HG03457 (cell line): ENCODE data around the gene CER1.
A peak's percentile ranks its signal among the peaks of the same experiment; 100 is the strongest.
"Not testable (repeated sequence)": the region's sequence is repeated elsewhere in the genome, so short reads cannot be mapped to it uniquely, and the experiment has no call there.

ENCODE experiments used
- ATAC-seq: cut with Tn5 transposase; IDR thresholded peaks from one replicate; pipeline ENCODE4 v1.9.1; 2021; ENCODE audit warnings: moderate number of reproducible peaks; ENCODE audit not compliant: unreplicated experiment

CER1 gene

GRCh38 chr9:14719231-14719923 is 3.2 kb downstream of the CER1 start:
- ATAC-seq: no peak

- ATAC-seq: no peak
Measured at GRCh38 chr9:14715102-14715501, 7.4 kb downstream of the CER1 start.

- ATAC-seq: no peak
Measured at GRCh38 chr9:14713187-14713767, 9.3 kb downstream of the CER1 start.

GRCh38 chr9:14710804-14711203 is 11.7 kb downstream of the CER1 start:
- no peak for ATAC-seq

GRCh38 chr9:14706530-14707140 is 15.9 kb downstream of the CER1 start:
- ATAC-seq: no peak

- no peak for ATAC-seq
Measured at GRCh38 chr9:14705079-14705478, 17.5 kb downstream of the CER1 start.

- no peak for ATAC-seq
Measured at GRCh38 chr9:14704281-14704680, 18.3 kb downstream of the CER1 start.

GRCh38 chr9:14702200-14702720 is 20.3 kb downstream of the CER1 start:
- ATAC-seq: no peak

- peak; percentile 58 for ATAC-seq
Measured at GRCh38 chr9:14693251-14693861, 29.2 kb downstream of the CER1 start, which contains the start of gene ZDHHC21. TSS of gene ZDHHC21 (minus strand) at chr9:14693432. CDS start at chr9:14674340, 19,092 bp downstream.

- ATAC-seq: peak; percentile 30
Measured at GRCh38 chr9:14692470-14693250, 29.9 kb downstream of the CER1 start.

- no peak for ATAC-seq
Measured at GRCh38 chr9:14690948-14691730, 31.4 kb downstream of the CER1 start.

- ATAC-seq: no peak
Measured at GRCh38 chr9:14687042-14687719, 35.4 kb downstream of the CER1 start.

- ATAC-seq: no peak
Measured at GRCh38 chr9:14686168-14686567, 36.4 kb downstream of the CER1 start.

- ATAC-seq: not testable (repeated sequence)
Measured at GRCh38 chr9:14682616-14683015, 39.9 kb downstream of the CER1 start.

- no peak for ATAC-seq
Measured at GRCh38 chr9:14678776-14679175, 43.8 kb downstream of the CER1 start.

GRCh38 chr9:14677872-14678271 is 44.7 kb downstream of the CER1 start:
- ATAC-seq: no peak

- no peak for ATAC-seq
Measured at GRCh38 chr9:14677396-14677795, 45.1 kb downstream of the CER1 start.

GRCh38 chr9:14674630-14675029 is 47.9 kb downstream of the CER1 start:
- ATAC-seq: no peak

- ATAC-seq: no peak
Measured at GRCh38 chr9:14671377-14671776, 51.2 kb downstream of the CER1 start.
